ENCODE results near the gene SCYGR1. TPM values are rescaled to one million over a fixed set of nuclear protein-coding genes. Genes with fewer than 3 reads are reported as not detected.

The SCYGR1 gene
- total RNA-seq, 2 donors from 2014 or later = not detected

DNA sequence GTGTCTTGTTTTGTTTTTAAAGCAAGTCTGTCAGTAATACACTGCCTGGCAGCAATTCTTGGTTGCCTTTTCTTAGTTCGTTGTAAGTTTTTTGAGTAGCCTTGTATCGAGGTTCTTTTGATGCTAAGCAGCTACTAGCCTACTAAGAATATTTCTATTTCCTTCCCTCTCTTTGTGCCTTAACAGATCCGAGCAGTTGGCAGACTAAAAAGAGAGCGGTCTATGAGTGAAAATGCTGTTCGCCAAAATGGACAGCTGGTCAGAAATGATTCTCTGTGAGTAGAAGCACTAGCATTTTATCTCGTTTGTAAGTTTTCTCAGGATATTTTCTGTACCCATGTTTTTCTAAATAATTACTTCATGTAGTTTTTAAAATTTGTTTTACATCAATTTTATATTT, 47.6 kb downstream of the SCYGR1 start:
- H3K27me3 ChIP-seq (replicated peaks; ENCODE audit: insufficient read depth) = no peaks in the 10 kb centered on the region
- no peaks in the 10 kb centered on the region for H3K36me3 ChIP-seq
- no peak overlapping the region for H3K27ac ChIP-seq
- no peak for DNase-seq (ENCODE audit: low spot score)
- H3K4me3 ChIP-seq = no peak overlapping the region
- no peaks in the 10 kb centered on the region for H3K4me1 ChIP-seq (replicated peaks)
- 76% methylated on average over 6 of the region's 6 CpGs for WGBS
- intact Hi-C loops (cut with DNase I) = no loop called here
- no peaks in the 10 kb centered on the region for H3K9me3 ChIP-seq
- TF ChIP-seq, protein P1, sequence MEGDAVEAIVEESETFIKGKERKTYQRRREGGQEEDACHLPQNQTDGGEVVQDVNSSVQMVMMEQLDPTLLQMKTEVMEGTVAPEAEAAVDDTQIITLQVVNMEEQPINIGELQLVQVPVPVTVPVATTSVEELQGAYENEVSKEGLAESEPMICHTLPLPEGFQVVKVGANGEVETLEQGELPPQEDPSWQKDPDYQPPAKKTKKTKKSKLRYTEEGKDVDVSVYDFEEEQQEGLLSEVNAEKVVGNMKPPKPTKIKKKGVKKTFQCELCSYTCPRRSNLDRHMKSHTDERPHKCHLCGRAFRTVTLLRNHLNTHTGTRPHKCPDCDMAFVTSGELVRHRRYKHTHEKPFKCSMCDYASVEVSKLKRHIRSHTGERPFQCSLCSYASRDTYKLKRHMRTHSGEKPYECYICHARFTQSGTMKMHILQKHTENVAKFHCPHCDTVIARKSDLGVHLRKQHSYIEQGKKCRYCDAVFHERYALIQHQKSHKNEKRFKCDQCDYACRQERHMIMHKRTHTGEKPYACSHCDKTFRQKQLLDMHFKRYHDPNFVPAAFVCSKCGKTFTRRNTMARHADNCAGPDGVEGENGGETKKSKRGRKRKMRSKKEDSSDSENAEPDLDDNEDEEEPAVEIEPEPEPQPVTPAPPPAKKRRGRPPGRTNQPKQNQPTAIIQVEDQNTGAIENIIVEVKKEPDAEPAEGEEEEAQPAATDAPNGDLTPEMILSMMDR (IDR thresholded peaks at IDR 0.05) = no peak
- no peak for TF ChIP-seq POLR2AphosphoS5 (IDR thresholded peaks at IDR 0.05)
- TF ChIP-seq POLR2A (IDR thresholded peaks at IDR 0.05) = no peak

DNA sequence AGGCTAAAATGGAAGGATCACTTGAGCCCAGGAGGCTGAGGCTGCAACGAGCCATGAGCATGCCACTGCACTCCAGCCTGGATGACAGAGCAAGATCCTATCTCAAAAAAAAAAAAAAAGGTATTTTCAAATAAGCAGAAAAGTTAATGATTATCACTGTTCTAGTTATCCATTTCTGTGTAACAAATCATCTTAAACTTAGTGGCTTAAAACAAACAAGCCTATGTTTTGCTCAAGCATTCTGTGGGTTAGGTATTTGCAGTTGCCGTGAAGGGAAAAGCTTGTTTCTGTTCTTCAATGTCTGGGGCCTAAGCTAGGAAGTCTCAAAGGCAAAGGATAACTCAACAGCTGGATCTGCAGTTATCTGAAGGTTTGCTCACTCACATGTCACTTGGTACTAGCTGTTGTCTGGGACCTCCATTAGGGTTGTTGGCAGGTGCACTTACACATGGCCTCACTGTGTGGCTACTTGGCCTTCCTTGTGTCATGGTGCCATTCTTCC, 48.6 kb downstream of the SCYGR1 start:
- no peaks in the 10 kb centered on the region for H3K36me3 ChIP-seq
- H3K9me3 ChIP-seq = no peaks in the 10 kb centered on the region

More for the DNA sequence above, 48.6 kb downstream of the SCYGR1 start:
- DNase-seq (ENCODE audit: low spot score) = no peak
- TF ChIP-seq, protein P1 (IDR thresholded peaks at IDR 0.05) = no peak
- TF ChIP-seq POLR2AphosphoS5 (IDR thresholded peaks at IDR 0.05) (no peak), POLR2A (IDR thresholded peaks at IDR 0.05) (no peak)
- intact Hi-C loops (cut with DNase I) = no loop called here
- Histone ChIP-seq H3K4me1 (replicated peaks) (no peaks in the 10 kb centered on the region), H3K27me3 (replicated peaks; ENCODE audit: insufficient read depth) (no peaks in the 10 kb centered on the region), H3K27ac (no peak overlapping the region), H3K4me3 (no peak overlapping the region)
- WGBS = 90% methylated on average over 2 of the region's 2 CpGs

Other genes with a start within 250 kb of the SCYGR1 start
- gene COL4A4, start 223.7 kb downstream of the SCYGR1 start, total RNA-seq = 1 to 10 TPM; 3.0 to 6.1 TPM
- gene COL4A3, start 223.3 kb downstream of the SCYGR1 start, total RNA-seq = 1 to 10 TPM; 3.5 to 7.0 TPM
- 100 to 1,000 TPM in 1 of 2 donors, 10 to 100 TPM in 1; 94.7 to 180 TPM for gene MFF, start 62.7 kb downstream of the SCYGR1 start, total RNA-seq
- gene TM4SF20, start 8.6 kb downstream of the SCYGR1 start, total RNA-seq = not detected
- 10 to 100 TPM; 40.3 to 73.7 TPM for gene AGFG1, start 84.2 kb upstream of the SCYGR1 start, total RNA-seq
- gene SCYGR2, start 210.9 kb upstream of the SCYGR1 start, total RNA-seq = not detected
- gene SCYGR3, start 226.9 kb upstream of the SCYGR1 start, total RNA-seq = not detected
- not detected for gene SCYGR4, start 229.5 kb upstream of the SCYGR1 start, total RNA-seq

Data from prostate gland (tissue), 2 donors.